HCT116 (cell line): ENCODE data around the gene ITPK1. TPM values are rescaled to one million over a fixed set of nuclear protein-coding genes. Genes with fewer than 3 reads are reported as not detected.
A peak's percentile ranks its signal among the peaks of the same experiment; 100 is the strongest.

Experiments used
- ATAC-seq: fragments of 200-7000 bp; cut with Tn5 transposase; 2 replicates; pipeline ENCODE4 v1.9.1; 2020; ENCODE audit warnings: mild to moderate bottlenecking, moderate library complexity
- BruUV-seq: library from RNA; stranded (reverse); fragments of 400-500 nt; replicated peaks from 2 replicates; lab custom pipeline; 2021; lab: Mats Ljungman, UMichigan
- CTCF ChIA-PET: fragments of 300-600 bp; sonication (Branson Sonifier 250); formaldehyde crosslinking; loops from one replicate; lab custom pipeline; 2021; ENCODE audit warnings: antibody characterized with exemption; lab: Charles Lee
- POLR2A ChIA-PET: fragments of 300-600, 350-600 bp; sonication (Branson Sonifier 250); formaldehyde crosslinking; loops from one replicate; lab custom pipeline; 2021; ENCODE audit warnings: antibody characterized with exemption; lab: Charles Lee
- RAD21 ChIA-PET, 2 experiments: fragments of 300-600 bp; sonication (Branson Sonifier 250); formaldehyde crosslinking; loops; one replicate each; lab custom pipeline; 2023; ENCODE audit warnings: low total read pairs in 2 of 2; ENCODE audit not compliant: uncharacterized antibody in 2 of 2, unreplicated experiment in 2 of 2, low non-redundant PET in 1 of 2; lab: Charles Lee
- DNase-seq: peaks from one replicate; pipeline ENCODE4 v3.0.0-alpha.2; 2010; ENCODE audit warnings: low read depth, low spot score
- H2AFZ ChIP-seq: fragments of 200-600 bp; shearing (Covaris generic), sonication (generic); 2 replicates; pipeline ENCODE4 v1.6.1; 2017; ENCODE audit warnings: low read depth, mixed run types, mixed read lengths, antibody characterized with exemption, low read length; ENCODE audit not compliant: poor library complexity, severe bottlenecking
- H3K27ac ChIP-seq: 2 replicates; pipeline ENCODE4 v1.5.1; 2012; ENCODE audit warnings: low read depth, low read length
- H3K27me3 ChIP-seq: fragments of 200-600 bp; sonication (generic); 2 replicates; pipeline ENCODE4 v1.6.1; 2016; ENCODE audit warnings: mixed run types, low read length, mixed read lengths; ENCODE audit not compliant: insufficient read depth
- H3K36me3 ChIP-seq, 2 experiments: fragments of 200-500 bp in 1 of 2; fragments of 200-600 bp in 1 of 2; sonication (Bioruptor generic) in 1 of 2; sonication (generic) in 1 of 2; 2 replicates each; pipeline versions ENCODE4 v1.5.1 to v1.6.1; 2014 to 2016; ENCODE audit warnings: low read length in 2 of 2, inconsistent platforms in 1 of 2, mixed read lengths in 1 of 2, mixed run types in 1 of 2; ENCODE audit not compliant: insufficient read depth in 2 of 2, control insufficient read depth in 1 of 2
- H3K4me1 ChIP-seq, 2 experiments: fragments of 200-600 bp in 1 of 2; sonication (generic) in 1 of 2; 2 replicates each; pipeline versions ENCODE4 v1.5.1 to v1.6.1; 2012 to 2017; ENCODE audit warnings: low read length in 2 of 2, inconsistent platforms in 1 of 2, mild to moderate bottlenecking in 1 of 2, mixed read lengths in 1 of 2, mixed run types in 1 of 2, moderate library complexity in 1 of 2; ENCODE audit not compliant: insufficient read depth in 2 of 2, control insufficient read depth in 1 of 2
- H3K4me2 ChIP-seq: fragments of 200-600 bp; sonication (generic); 2 replicates; pipeline ENCODE4 v1.6.1; 2017; ENCODE audit warnings: mixed run types, low read length, mixed read lengths
- H3K4me3 ChIP-seq, 2 experiments: fragments of 200-600 bp in 1 of 2; sonication (generic) in 1 of 2; replicated peaks in 1 of 2; 2 replicates each; pipeline ENCODE4 v1.5.1; 2011 to 2016; ENCODE audit warnings: low read length in 2 of 2, control low read depth in 1 of 2, low read depth in 1 of 2, mild to moderate bottlenecking in 1 of 2, mixed read lengths in 1 of 2, mixed run types in 1 of 2
- H3K79me2 ChIP-seq: fragments of 200-600 bp; sonication (generic); 2 replicates; pipeline ENCODE4 v1.6.1; 2017; ENCODE audit warnings: mild to moderate bottlenecking, mixed run types, low read length, moderate library complexity, mixed read lengths; ENCODE audit not compliant: insufficient read depth
- H3K9ac ChIP-seq: fragments of 200-600 bp; sonication (generic); 2 replicates; pipeline ENCODE4 v1.6.1; 2016; ENCODE audit warnings: low read length, mixed read lengths
- H3K9me2 ChIP-seq: fragments of 200-600 bp; sonication (generic), shearing (Covaris generic); 2 replicates; pipeline ENCODE4 v1.6.1; 2017; ENCODE audit warnings: mixed run types, mild to moderate bottlenecking, moderate library complexity; ENCODE audit not compliant: insufficient read depth
- H3K9me3 ChIP-seq, 2 experiments: fragments of 200-500 bp in 1 of 2; fragments of 200-600 bp in 1 of 2; sonication (Bioruptor generic) in 1 of 2; sonication (generic) in 1 of 2; 2 replicates each; pipeline ENCODE4 v1.6.1; 2014 to 2017; ENCODE audit warnings: low read length in 2 of 2, mixed read lengths in 2 of 2, inconsistent platforms in 1 of 2, low read depth in 1 of 2, mild to moderate bottlenecking in 1 of 2, mixed run types in 1 of 2, moderate library complexity in 1 of 2; ENCODE audit not compliant: control insufficient read depth in 1 of 2, insufficient read depth in 1 of 2
- H4K20me1 ChIP-seq: fragments of 200-600 bp; sonication (generic), shearing (Covaris generic); 2 replicates; pipeline ENCODE4 v1.6.1; 2017; ENCODE audit warnings: mixed run types, mild to moderate bottlenecking, moderate library complexity; ENCODE audit not compliant: insufficient read depth
- CBX3 ChIP-seq: IDR thresholded peaks from 2 replicates; pipeline ENCODE4 v1.6.1; 2012; ENCODE audit warnings: low read depth
- CEBPB ChIP-seq: IDR thresholded peaks from 2 replicates; pipeline ENCODE4 v1.6.1; 2012; ENCODE audit warnings: low read depth
- CTCF ChIP-seq, 3 experiments: fragments of 200-600 bp in 1 of 3; sonication (generic) in 1 of 3; IDR thresholded peaks in 2 of 3; conservative IDR thresholded peaks in 1 of 3; 2 replicates each; pipeline ENCODE4 v1.5.1; 2012 to 2017; ENCODE audit warnings: low read depth in 2 of 3, low read length in 2 of 3, antibody characterized with exemption in 1 of 3, borderline replicate concordance in 1 of 3, control low read depth in 1 of 3, mild to moderate bottlenecking in 1 of 3, mixed read lengths in 1 of 3, mixed run types in 1 of 3, moderate library complexity in 1 of 3; ENCODE audit not compliant: insufficient read depth in 1 of 3
- EGR1 ChIP-seq: IDR thresholded peaks from 2 replicates; pipeline ENCODE4 v1.6.1; 2012; ENCODE audit warnings: low read depth
- ELF1 ChIP-seq: IDR thresholded peaks from 2 replicates; pipeline ENCODE4 v1.6.1; 2012; ENCODE audit warnings: low read depth, borderline replicate concordance
- EZH2 ChIP-seq: fragments of 200-600 bp; sonication (generic); IDR thresholded peaks from 2 replicates; pipeline ENCODE4 v1.6.1; 2017; ENCODE audit warnings: antibody characterized with exemption, mixed run types
- EZH2phosphoT487 ChIP-seq: fragments of 200-600 bp; IDR thresholded peaks from 2 replicates; pipeline ENCODE4 v1.6.1; 2018; ENCODE audit warnings: antibody characterized with exemption, borderline replicate concordance
- FOSL1 ChIP-seq: IDR thresholded peaks from 2 replicates; pipeline ENCODE4 v1.6.1; 2012; ENCODE audit warnings: low read depth
- JUND ChIP-seq: IDR thresholded peaks from 2 replicates; pipeline ENCODE4 v1.6.1; 2012
- MAX ChIP-seq: IDR thresholded peaks from 2 replicates; pipeline ENCODE4 v1.6.1; 2012
- POLR2A ChIP-seq: IDR thresholded peaks from 2 replicates; pipeline ENCODE4 v1.7.0; 2011; ENCODE audit warnings: borderline replicate concordance; ENCODE audit not compliant: insufficient read depth, insufficient read length; ENCODE audit errors: extremely low read depth
- RAD21 ChIP-seq: IDR thresholded peaks from 2 replicates; pipeline ENCODE4 v1.6.1; 2012; ENCODE audit warnings: low read depth, mild to moderate bottlenecking
- SIN3A ChIP-seq: IDR thresholded peaks from 2 replicates; pipeline ENCODE4 v1.6.1; 2012; ENCODE audit warnings: low read depth
- SP1 ChIP-seq: IDR thresholded peaks from 2 replicates; pipeline ENCODE4 v1.6.1; 2012; ENCODE audit warnings: low read depth
- SRF ChIP-seq: IDR thresholded peaks from 2 replicates; pipeline ENCODE4 v1.6.1; 2012; ENCODE audit warnings: low read depth
- TCF7L2 ChIP-seq: IDR thresholded peaks from 2 replicates; pipeline ENCODE4 v1.7.0; 2011; ENCODE audit warnings: borderline replicate concordance, inconsistent platforms; ENCODE audit not compliant: insufficient read depth, insufficient read length; ENCODE audit errors: extremely low read depth
- ZBTB33 ChIP-seq: IDR thresholded peaks from 2 replicates; pipeline ENCODE4 v1.6.1; 2011; ENCODE audit warnings: mild to moderate bottlenecking, low read length, moderate library complexity; ENCODE audit not compliant: insufficient replicate concordance; ENCODE audit errors: extremely low read depth
- ZFX ChIP-seq: fragments of 450-650 bp; IDR thresholded peaks from 2 replicates; pipeline ENCODE4 v1.6.1; 2017
- intact Hi-C: fragments of 100-400 bp; cut with micrococcal nuclease; formaldehyde crosslinking; loops from 2 replicates; pipeline ENCODE4 v1.10.0; 2022
- total RNA-seq: library from RNA; stranded (reverse); gene quantifications from one replicate; pipeline ENCODE4 v1.2.1, GENCODE V29; 2021; ENCODE audit not compliant: unreplicated experiment

ITPK1 gene
- total RNA-seq, 1 experiment from 2014 or later, result 70.2 TPM

DNA sequence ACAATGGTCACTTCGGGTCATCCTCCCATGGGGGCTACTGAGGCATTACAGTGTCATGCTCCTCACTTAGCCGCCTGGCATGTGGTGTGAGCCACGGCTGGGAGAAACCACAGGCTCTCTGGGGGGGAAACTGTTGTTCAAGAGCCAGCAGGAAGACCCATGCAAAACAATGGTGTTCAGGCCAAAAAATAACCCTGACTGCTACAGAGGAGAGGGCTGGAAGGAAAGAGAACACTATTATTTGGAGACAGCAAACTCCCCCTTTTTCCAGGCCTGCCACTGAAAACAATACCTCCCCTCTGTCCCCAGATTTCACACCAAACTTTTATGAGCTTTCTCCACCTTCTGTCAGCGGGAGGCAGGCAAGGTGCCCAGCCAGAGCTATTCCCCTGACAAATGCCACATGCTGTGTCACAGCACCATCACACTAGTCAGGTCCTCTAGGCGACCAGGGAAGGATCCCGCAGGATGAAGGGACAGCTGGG, 109.1 kb downstream of the ITPK1 start:
- H3K27me3 ChIP-seq, result no peaks in the 10 kb centered on the region
- H2AFZ ChIP-seq, result no peak overlapping the region
- no peaks in the 10 kb centered on the region for H3K36me3 ChIP-seq
- peak; percentile 30; the same call in 1 of the 2 replicates for ATAC-seq
- H3K79me2 ChIP-seq, result no peaks in the 10 kb centered on the region
- no peaks in the 10 kb centered on the region for H3K9me2 ChIP-seq
- H3K4me3 ChIP-seq, result no peak overlapping the region
- POLR2A ChIA-PET, result no interaction called here
- RAD21 ChIA-PET, result no interaction called here
- intact Hi-C loops, result no loop called here
- H3K9me3 ChIP-seq, result no peaks in the 10 kb centered on the region
- H3K9ac ChIP-seq, result no peak overlapping the region
- peaks cover 6 to 12% of the 10 kb centered on the region in 2 experiments; a peak in 2 of 4 replicates for H3K4me1 ChIP-seq
- TF ChIP-seq SP1 (no peak), ELF1 (no peak), CBX3 (no peak), JUND (no peak), RAD21 (no peak), SRF (no peak), SIN3A (no peak), EZH2phosphoT487 (no peak)
- TF ChIP-seq, all 23 proteins: peak for 0
- CTCF ChIA-PET, result no interaction called here
- BruUV-seq, result no TSS peak
- no peak overlapping the region for H3K27ac ChIP-seq
- no peak for DNase-seq
- no peaks in the 10 kb centered on the region for H4K20me1 ChIP-seq
- no peak overlapping the region for H3K4me2 ChIP-seq

DNA sequence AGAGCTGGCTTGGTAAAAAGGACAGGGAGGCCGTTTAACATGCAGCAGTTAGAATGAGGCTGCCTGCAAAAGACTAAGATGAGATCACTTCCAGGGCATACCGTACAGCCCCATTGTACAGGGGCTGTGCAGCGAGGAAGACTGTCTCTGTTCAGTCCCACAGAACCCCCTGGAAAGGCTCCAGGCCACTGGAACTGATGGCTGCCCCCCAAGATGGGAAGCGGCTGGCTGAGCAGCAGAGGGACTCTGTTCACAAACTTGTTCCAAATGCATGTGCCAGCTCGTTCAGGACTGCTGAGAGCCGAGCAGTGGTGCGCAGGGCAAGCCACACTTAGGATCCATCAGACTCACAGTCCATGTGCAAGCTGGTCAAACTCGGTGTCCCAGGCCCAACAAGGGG, 109.9 kb downstream of the ITPK1 start:
- Histone ChIP-seq H4K20me1 (no peaks in the 10 kb centered on the region), H2AFZ (no peak overlapping the region), H3K9me3 (no peaks in the 10 kb centered on the region), H3K4me2 (no peak overlapping the region), H3K4me3 (no peak overlapping the region), H3K27ac (no peak overlapping the region), H3K9ac (no peak overlapping the region), H3K27me3 (no peaks in the 10 kb centered on the region), H3K79me2 (no peaks in the 10 kb centered on the region), H3K4me1 (peaks cover 6 to 12% of the 10 kb centered on the region in 2 experiments; a peak in 2 of 4 replicates), H3K9me2 (no peaks in the 10 kb centered on the region), H3K36me3 (no peaks in the 10 kb centered on the region)
- intact Hi-C loops, result no loop called here
- no TSS peak for BruUV-seq
- no peak for DNase-seq
- ChIA-PET CTCF (no interaction called here), RAD21 (no interaction called here), POLR2A (no interaction called here)
- ATAC-seq, result no peak
- TF ChIP-seq ZFX (no peak), ZBTB33 (no peak), JUND (no peak), SRF (no peak), EGR1 (no peak), EZH2 (no peak), ELF1 (no peak), POLR2A (no peak), FOSL1 (no peak), CEBPB (no peak), SP1 (no peak), MAX (no peak), CTCF (IDR thresholded peaks at IDR 0.05 in 2 of 3, conservative IDR thresholded peaks at IDR 0.05 in 1 of 3; ENCODE audit: borderline replicate concordance in 1 of 3, insufficient read depth in 1 of 3, low read depth in 2 of 3, low read length in 2 of 3) (no peak), EZH2phosphoT487 (no peak), TCF7L2 (no peak), CBX3 (no peak)
